HEK293T (cell line): ENCODE results near the gene STAT4.

ENCODE experiments used
- ELF4 ChIP-seq: fragments of 450-650 bp; IDR thresholded peaks from 2 replicates; pipeline ENCODE4 v1.6.1; 2017; ENCODE audit warnings: antibody characterized with exemption
- FOXM1 ChIP-seq: fragments of 450-650 bp; IDR thresholded peaks from 2 replicates; pipeline ENCODE4 v1.6.1; 2017; ENCODE audit warnings: mild to moderate bottlenecking, borderline replicate concordance
- SP1 ChIP-seq: fragments of 450-650 bp; IDR thresholded peaks from 2 replicates; pipeline ENCODE4 v1.6.1; 2017
- TARDBP ChIP-seq: fragments of 450-650 bp; IDR thresholded peaks from 2 replicates; pipeline ENCODE4 v1.6.1; 2016

GRCh38 chr2:191020742-191021381, 129.9 kb downstream of the STAT4 start:
- TF ChIP-seq ELF4: no peak
- no peak for TF ChIP-seq FOXM1
- no peak for TF ChIP-seq TARDBP
- no peak for TF ChIP-seq SP1
